Heart right ventricle (tissue), 16 donors: Measurements from ENCODE around the gene PPP1CC. TPM values are rescaled to one million over a fixed set of nuclear protein-coding genes. Genes with fewer than 3 reads are reported as not detected.

Experiments used
- ATAC-seq, 8 donors: fragments of 200-7000 bp; cut with Tn5 transposase; one replicate each; pipeline ENCODE4 v1.9.1; 2020; ENCODE audit warnings: mild to moderate bottlenecking in 8 of 8, moderate library complexity in 8 of 8, moderate number of reproducible peaks in 1 of 8
- DNase-seq, 2 donors: peaks; one replicate each; pipeline ENCODE4 v3.0.0-alpha.2; 2020
- H3K27ac ChIP-seq, 10 donors: fragments of 200-600 bp; sonication (generic) in 2 of 10; one replicate each; pipeline versions ENCODE4 v1.5.0 to v1.8.0; 2020 to 2022; ENCODE audit warnings: mild to moderate bottlenecking in 3 of 10
- H3K27me3 ChIP-seq, 7 donors: fragments of 200-600 bp; one replicate each; pipeline ENCODE4 v1.8.0; 2021 to 2022; ENCODE audit warnings: mild to moderate bottlenecking in 2 of 7
- H3K36me3 ChIP-seq, 9 donors: fragments of 200-600 bp; sonication (generic) in 1 of 9; one replicate each; pipeline versions ENCODE4 v1.5.0 to v1.8.0; 2020 to 2022; ENCODE audit warnings: mild to moderate bottlenecking in 2 of 9
- H3K4me1 ChIP-seq, 9 donors: fragments of 200-600 bp; sonication (generic) in 1 of 9; one replicate each; pipeline versions ENCODE4 v1.5.0 to v1.8.0; 2020 to 2022; ENCODE audit warnings: mild to moderate bottlenecking in 4 of 9
- H3K4me3 ChIP-seq, 10 donors: fragments of 200-600 bp; sonication (generic) in 2 of 10; one replicate each; pipeline versions ENCODE4 v1.5.0 to v1.8.0; 2020 to 2022; ENCODE audit warnings: mild to moderate bottlenecking in 7 of 10, moderate library complexity in 2 of 10
- H3K9me3 ChIP-seq, 11 donors: fragments of 200-600 bp in 10 of 11; sonication (generic) in 2 of 11; one replicate each; pipeline versions ENCODE4 v1.5.0 to v1.8.0; 2013 to 2022; ENCODE audit warnings: mild to moderate bottlenecking in 2 of 11, control low read depth in 1 of 11, moderate library complexity in 1 of 11
- WGBS, 2 donors: extraction: QIAGEN DNeasy Blood & Tissue Kit; methylation state at CpG; one replicate each; pipeline ENCODE4 v1.1.7; 2013; ENCODE audit warnings: inconsistent platforms in 1 of 2; 5-methylcytosine and 5-hydroxymethylcytosine counted together
- intact Hi-C, 10 donors: fragments of 100-400 bp; cut with DNase I; formaldehyde crosslinking; loops; one replicate each; pipeline versions ENCODE4 v1.11.1 to v1.14.2; 2022
- polyA plus RNA-seq, 2 donors: library from polyadenylated mRNA; stranded (reverse); fragments of 200-250 nt; gene quantifications; one replicate each; pipeline ENCODE4 v1.2.3, GENCODE V29; 2013
- total RNA-seq, 10 donors: library from RNA; stranded (reverse); fragmentation: NEBNext Ultra II Directional in 3 of 10; extraction: Animal tissue kit (Norgen Biotek cat#: 25700) in 3 of 10; gene quantifications; one replicate each; pipeline versions ENCODE4 v1.2.1 to v1.2.4, GENCODE V29; 2021 to 2023
- TF ChIP-seq, protein P1 (sequence below), 9 donors: fragments of 200-600 bp; sonication (generic) in 2 of 9; IDR thresholded peaks; one replicate each; pipeline versions ENCODE4 v1.5.0 to v1.8.0; 2021 to 2022; ENCODE audit warnings: antibody characterized with exemption in 9 of 9, mild to moderate bottlenecking in 5 of 9, moderate library complexity in 1 of 9
- donor health status: Arrhythmogenic right ventricular cardiomyopathy.
- donor health status: ischemic (EF 13 %, LVEDD 7.1; RV severe dilation, severe dysfunction).
- donor health status: healthy with polysubstance abuse.
- donor health status: DM: no; HTN: yes; CAD: no.
- donor health status: DM: no; HTN: no; CAD: no.
- donor health status: ischemic (EF 25% LVEDD 6.9; RV normal size, moderate dysfunction).
- donor health status: ischemic (EF 25% LVEDD 5.7; RV mildly dilated, moderate dysfunction).
- donor health status: healthy.
- donor health status: DM: yes; HTN: yes; CAD: no.
- donor health status: Ischemic cardiomyopathy.
- donor health status: ischemic (EF 35%, LVEDD 5.7; RV mildly dilated, moderate dysfunction).
- donor health status: nonischemic (EF 11% LVEDD 7.7; RV severe dilation, severe dysfunction).
- donor health status: DM: yes; HTN: yes; CAD: no.
- donor health status: PGD.
- donor health status: ischemic (EF 29% LVEDD 5.4; RV normal size, mild dysfunction).
- donor health status: nonischemic (EF 23%, LVEDD 6.1; RV moderate dilation, normal function).

PPP1CC gene
- total and polyA plus RNA-seq, 12 donors, result 66.0 to 248 (median 134) TPM

DNA sequence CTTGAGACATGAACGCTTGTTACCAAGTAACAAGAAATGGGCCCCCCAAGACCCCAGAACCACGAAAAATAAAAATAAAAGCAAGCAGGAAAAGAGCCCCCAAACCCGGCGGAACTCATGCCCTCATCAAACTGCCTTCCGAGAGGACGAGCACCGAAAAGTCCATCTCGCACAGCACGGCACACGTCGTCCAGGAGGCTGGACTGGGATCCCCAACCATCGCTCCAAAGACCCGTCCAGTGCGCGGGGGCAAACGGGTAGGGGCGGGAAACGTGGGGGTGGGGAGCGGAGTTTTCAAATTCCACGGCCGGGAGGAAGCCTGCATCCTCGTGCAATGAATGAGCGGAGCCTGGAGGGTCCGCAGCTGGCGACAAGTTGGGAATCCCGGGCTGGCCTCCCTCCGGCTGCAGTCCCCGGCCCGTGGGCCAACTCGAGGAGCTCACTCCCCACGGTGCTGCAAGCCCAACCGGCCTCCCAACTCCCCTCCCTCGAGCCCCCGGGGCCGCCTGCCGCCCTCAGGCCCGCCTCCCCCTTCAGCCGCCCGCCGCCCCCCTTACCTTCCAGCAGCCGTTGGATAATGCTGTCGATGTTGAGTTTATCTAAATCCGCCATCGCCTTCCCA is 484 bp downstream of the PPP1CC start:
- ATAC-seq, result peak; percentile 16 to 61 (median 24)
- no peaks in the 10 kb centered on the region for H3K27me3 ChIP-seq
- peak in 1 of 2 donors; percentile 42 for DNase-seq
- H3K4me3 ChIP-seq, result peak overlapping the region; percentile 71 to 99 (median 94)
- H3K36me3 ChIP-seq, result peaks cover 0 to 3% (median 0%) of the 10 kb centered on the region in 9 donors
- no peaks in the 10 kb centered on the region for H3K9me3 ChIP-seq
- TF ChIP-seq, protein P1, sequence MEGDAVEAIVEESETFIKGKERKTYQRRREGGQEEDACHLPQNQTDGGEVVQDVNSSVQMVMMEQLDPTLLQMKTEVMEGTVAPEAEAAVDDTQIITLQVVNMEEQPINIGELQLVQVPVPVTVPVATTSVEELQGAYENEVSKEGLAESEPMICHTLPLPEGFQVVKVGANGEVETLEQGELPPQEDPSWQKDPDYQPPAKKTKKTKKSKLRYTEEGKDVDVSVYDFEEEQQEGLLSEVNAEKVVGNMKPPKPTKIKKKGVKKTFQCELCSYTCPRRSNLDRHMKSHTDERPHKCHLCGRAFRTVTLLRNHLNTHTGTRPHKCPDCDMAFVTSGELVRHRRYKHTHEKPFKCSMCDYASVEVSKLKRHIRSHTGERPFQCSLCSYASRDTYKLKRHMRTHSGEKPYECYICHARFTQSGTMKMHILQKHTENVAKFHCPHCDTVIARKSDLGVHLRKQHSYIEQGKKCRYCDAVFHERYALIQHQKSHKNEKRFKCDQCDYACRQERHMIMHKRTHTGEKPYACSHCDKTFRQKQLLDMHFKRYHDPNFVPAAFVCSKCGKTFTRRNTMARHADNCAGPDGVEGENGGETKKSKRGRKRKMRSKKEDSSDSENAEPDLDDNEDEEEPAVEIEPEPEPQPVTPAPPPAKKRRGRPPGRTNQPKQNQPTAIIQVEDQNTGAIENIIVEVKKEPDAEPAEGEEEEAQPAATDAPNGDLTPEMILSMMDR (IDR thresholded peaks at IDR 0.05), result no peak
- peak overlapping the region; percentile 70 to 94 (median 92) for H3K27ac ChIP-seq
- intact Hi-C loops, result loop anchor here in 4 of 10 donors (5.0 to 10.0 kb wide), 4 partner anchors 45 to 145 kb away; no protein-coding TSS in a partner anchor
- 0 to 1% methylated on average over 42 to 44 of the region's 44 CpGs for WGBS, 2 donors
- peaks cover 12 to 70% (median 63%) of the 10 kb centered on the region in 9 donors for H3K4me1 ChIP-seq

DNA sequence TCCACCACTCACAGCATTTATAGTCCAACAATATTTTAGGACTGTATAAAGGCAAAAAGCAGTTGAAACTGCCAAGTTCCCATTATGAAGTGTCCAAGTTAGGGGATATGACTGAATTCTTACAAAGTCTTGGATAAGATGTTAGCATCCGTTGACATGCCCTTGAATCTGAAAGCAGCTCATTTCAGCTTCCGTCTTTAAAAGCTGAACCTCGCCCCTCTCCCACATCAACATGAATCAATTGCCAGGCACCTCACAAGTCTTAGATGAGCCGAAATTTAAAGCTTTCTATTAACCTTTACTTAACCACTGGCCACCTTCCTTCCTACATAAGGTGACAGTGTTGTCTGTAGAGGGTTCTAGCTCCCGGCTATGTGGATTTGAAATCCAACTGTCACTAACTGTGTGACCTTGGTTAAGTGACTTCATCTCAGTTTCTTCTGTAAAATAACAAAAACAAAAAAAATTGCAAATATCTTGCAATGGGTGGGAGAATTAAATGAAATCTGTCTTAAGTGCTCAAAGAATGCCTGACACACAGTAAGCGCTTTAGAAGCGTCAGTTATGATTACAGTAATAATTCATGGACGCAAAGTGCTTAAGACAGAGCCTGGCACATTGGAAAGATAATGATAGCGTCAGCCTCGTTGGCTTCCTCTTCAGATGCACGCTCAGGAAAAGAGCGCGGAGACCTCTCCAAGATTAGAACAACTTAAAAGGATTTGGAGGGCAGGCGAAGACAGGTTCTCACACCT is 1.2 kb downstream of the PPP1CC start:
- intact Hi-C loops, result loop anchor here in 4 of 10 donors (5.0 to 10.0 kb wide), 4 partner anchors 44 to 146 kb away; no protein-coding TSS in a partner anchor
- Histone ChIP-seq H3K27ac (peak overlapping the region in 9 of 10 donors; percentile 76 to 94 (median 92)), H3K27me3 (no peaks in the 10 kb centered on the region), H3K36me3 (peaks cover 0 to 4% (median 0%) of the 10 kb centered on the region in 9 donors), H3K4me1 (peaks cover 12 to 77% (median 69%) of the 10 kb centered on the region in 9 donors), H3K9me3 (no peaks in the 10 kb centered on the region), H3K4me3 (peak overlapping the region; percentile 71 to 99 (median 94))
- TF ChIP-seq, protein P1 (IDR thresholded peaks at IDR 0.05), result no peak
- DNase-seq (no peak), ATAC-seq (peak in 4 of 8 donors; percentile 23 to 34 (median 33))
- 0 to 1% methylated on average over 14 of the region's 14 CpGs for WGBS, 2 donors

DNA sequence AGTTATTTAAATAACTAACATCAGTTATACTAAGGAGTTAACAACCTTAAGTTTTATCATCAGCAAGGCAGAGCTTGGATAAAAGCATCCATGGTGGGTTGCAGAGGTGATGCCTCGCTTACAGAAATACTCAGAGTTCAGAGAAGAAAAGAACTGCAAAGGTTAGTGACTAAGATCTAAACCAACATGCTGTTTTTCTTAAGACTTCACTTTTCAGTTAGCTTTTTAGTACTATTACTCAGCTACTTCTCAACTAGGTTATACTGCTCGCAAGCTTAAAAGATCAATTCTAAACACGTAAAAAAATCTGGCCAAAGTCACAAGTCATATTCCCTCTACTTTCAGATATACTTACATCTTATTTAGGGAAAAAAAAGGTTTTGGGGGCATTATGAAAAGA is 2.8 kb downstream of the PPP1CC start:
- Histone ChIP-seq H3K9me3 (no peaks in the 10 kb centered on the region), H3K27me3 (no peaks in the 10 kb centered on the region), H3K4me3 (peak overlapping the region in 8 of 10 donors; percentile 6 to 99 (median 96)), H3K36me3 (peaks cover 0 to 20% (median 0%) of the 10 kb centered on the region in 9 donors), H3K27ac (peak overlapping the region in 2 of 10 donors; percentile 7 to 94), H3K4me1 (peaks cover 12 to 79% (median 67%) of the 10 kb centered on the region in 9 donors)
- intact Hi-C loops, result loop anchor here in 4 of 10 donors (5.0 to 10.0 kb wide), 4 partner anchors 43 to 147 kb away; no protein-coding TSS in a partner anchor
- DNase-seq (no peak), ATAC-seq (no peak)
- TF ChIP-seq, protein P1 (IDR thresholded peaks at IDR 0.05), result no peak
- WGBS, 2 donors, result 59 to 60% methylated on average over 3 of the region's 3 CpGs

DNA sequence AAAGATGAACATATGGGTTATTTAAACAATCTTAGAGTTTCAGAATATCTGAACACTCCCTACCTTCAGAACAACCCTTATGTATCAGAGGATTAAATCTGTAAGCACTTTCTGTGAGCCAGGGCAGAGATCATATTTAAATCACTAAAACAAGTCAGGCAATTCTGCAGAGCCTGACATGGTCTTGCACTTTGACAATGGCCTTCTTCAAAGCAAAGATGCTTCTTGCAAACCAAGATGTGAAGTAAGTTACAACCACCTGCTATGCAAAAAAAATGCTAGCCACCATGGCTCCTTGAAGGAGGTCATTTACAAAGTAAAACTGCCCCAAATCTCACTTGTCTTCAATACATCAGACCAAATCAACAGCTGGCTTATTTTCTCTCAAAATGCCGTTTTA is 3.2 kb downstream of the PPP1CC start:
- Histone ChIP-seq H3K9me3 (no peaks in the 10 kb centered on the region), H3K27me3 (no peaks in the 10 kb centered on the region), H3K27ac (peak overlapping the region in 2 of 10 donors; percentile 32 to 49), H3K4me3 (peak overlapping the region in 5 of 10 donors; percentile 71 to 99 (median 95)), H3K36me3 (peaks cover 0 to 24% (median 0%) of the 10 kb centered on the region in 9 donors), H3K4me1 (peaks cover 13 to 79% (median 66%) of the 10 kb centered on the region in 9 donors)
- intact Hi-C loops, result no loop called here
- 20 to 31% methylated on average over 1 of the region's 1 CpG for WGBS, 2 donors
- ATAC-seq (no peak), DNase-seq (no peak)
- TF ChIP-seq, protein P1 (IDR thresholded peaks at IDR 0.05), result no peak
